Loucy (cell line): ENCODE measurements around the gene CYCS.

Experiments
- EZH2phosphoT487 ChIP-seq: fragments of 200-600 bp; IDR thresholded peaks from 2 replicates; pipeline ENCODE4 v1.6.1; 2018; ENCODE audit warnings: antibody characterized with exemption, mild to moderate bottlenecking, moderate library complexity, borderline replicate concordance
- TF ChIP-seq, protein P1 (sequence below): fragments of 200-600 bp; sonication (generic); conservative IDR thresholded peaks from 2 replicates; pipeline ENCODE4 v1.5.1; 2014; ENCODE audit warnings: mild to moderate bottlenecking, antibody characterized with exemption, low read length

DNA sequence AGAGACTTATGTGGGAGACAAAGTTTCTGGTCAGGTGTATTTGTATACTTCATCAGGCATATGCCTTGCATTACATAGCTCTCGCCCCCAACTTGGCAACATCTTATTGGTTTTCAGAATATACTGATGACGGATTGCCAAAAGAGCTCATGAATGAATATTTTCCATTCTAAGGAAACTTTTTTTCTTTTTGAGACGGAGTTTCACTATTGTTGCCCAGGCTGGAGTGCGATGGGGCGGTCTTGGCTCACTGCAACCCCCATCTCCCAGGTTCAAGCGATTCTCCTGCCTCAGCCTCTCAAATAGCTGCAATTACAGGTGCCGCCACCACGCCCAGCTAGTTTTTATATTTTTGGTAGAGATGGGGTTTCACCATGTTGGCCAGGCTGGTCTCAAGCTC, 6.0 kb downstream of the CYCS start:
- TF ChIP-seq, protein P1, sequence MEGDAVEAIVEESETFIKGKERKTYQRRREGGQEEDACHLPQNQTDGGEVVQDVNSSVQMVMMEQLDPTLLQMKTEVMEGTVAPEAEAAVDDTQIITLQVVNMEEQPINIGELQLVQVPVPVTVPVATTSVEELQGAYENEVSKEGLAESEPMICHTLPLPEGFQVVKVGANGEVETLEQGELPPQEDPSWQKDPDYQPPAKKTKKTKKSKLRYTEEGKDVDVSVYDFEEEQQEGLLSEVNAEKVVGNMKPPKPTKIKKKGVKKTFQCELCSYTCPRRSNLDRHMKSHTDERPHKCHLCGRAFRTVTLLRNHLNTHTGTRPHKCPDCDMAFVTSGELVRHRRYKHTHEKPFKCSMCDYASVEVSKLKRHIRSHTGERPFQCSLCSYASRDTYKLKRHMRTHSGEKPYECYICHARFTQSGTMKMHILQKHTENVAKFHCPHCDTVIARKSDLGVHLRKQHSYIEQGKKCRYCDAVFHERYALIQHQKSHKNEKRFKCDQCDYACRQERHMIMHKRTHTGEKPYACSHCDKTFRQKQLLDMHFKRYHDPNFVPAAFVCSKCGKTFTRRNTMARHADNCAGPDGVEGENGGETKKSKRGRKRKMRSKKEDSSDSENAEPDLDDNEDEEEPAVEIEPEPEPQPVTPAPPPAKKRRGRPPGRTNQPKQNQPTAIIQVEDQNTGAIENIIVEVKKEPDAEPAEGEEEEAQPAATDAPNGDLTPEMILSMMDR = no peak
- no peak for TF ChIP-seq EZH2phosphoT487
